NCI-H2227 (cell line): Measurements from ENCODE around the gene ABCF1.
"Not testable (repeated sequence)": the region's sequence is repeated elsewhere in the genome, so short reads cannot be mapped to it uniquely, and the experiment has no call there.

Experiments used
- DNase-seq: peaks from one replicate; lab custom pipeline; 2025; ENCODE audit not compliant: unreplicated experiment; lab: John Stamatoyannopoulos, UW

ABCF1 gene

GRCh38 chr6:30571075-30571761, at the start of gene ABCF1:
TSS of gene ABCF1 (plus strand) at chr6:30571442. CDS start at chr6:30571488, 46 bp downstream.
- peak; percentile 99 for DNase-seq

DNA sequence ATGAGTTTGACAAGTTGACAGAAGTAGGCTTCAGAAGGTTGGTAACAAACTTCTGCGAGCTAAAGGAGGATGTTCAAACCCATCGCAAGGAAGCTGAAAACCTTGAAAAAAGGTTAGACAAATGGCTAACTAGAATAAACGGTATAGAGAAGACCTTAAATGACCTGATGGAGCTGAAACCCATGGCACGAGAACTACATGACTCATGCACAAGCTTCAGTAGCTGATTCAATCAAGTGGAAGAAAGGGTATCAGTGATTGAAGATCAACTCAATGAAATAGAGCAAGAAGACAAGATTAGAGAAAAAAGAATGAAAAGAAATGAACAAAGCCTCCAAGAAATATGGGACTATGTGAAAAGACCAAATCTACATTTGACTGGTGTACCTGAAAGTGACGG, 49.3 kb upstream of the ABCF1 start:
- DNase-seq: not testable (repeated sequence)

GRCh38 chr6:30526444-30526843, 44.8 kb upstream of the ABCF1 start:
- DNase-seq: not testable (repeated sequence)

GRCh38 chr6:30529349-30529875, 41.8 kb upstream of the ABCF1 start:
- not testable (repeated sequence) for DNase-seq

- DNase-seq: no peak
These were observed 41.2 kb upstream of the ABCF1 start for GRCh38 chr6:30530014-30530413.

DNA sequence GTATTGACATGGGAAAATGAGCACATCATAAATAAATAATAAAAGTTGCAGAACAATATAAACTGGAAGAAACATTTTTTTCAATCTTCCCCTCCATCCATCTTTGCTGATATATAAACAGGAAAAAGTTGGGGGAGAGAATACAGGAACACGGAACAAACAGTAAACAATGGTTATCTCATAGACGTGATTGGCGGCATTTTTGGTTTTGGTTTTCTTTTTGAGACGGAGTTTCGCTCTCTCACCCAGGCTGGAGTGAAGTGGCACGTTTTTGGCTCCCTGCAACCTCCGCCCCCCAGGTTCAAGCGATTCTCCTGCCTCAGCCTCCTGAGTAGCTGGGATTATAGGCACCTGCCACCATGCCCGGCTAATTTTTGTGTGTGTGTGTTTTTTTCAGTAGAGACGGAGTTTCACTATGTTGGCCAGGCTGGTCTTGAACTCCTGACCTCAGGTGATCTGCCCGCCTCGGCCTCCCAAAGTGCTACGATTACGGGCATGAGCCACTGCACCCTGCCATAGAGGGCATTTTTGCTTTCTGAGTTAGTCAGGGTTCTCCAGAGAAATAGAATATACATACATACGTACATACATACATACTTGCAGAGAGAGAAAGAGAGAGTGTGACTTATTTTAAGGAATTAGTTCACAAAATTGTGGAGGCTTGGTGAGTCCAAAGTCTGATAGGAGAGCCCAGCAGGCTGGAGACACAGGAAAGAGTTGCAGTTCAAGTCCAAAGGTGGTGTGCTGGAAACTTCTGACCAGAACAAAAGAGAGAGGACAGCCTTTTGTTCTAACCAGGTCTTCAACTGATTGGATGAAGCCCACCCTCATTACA, 37.6 kb upstream of the ABCF1 start:
- no peak for DNase-seq

- DNase-seq: no peak
These were observed 33.3 kb upstream of the ABCF1 start for GRCh38 chr6:30537931-30538330.

GRCh38 chr6:30541515-30542403, 29.5 kb upstream of the ABCF1 start:
- peak; percentile 87 for DNase-seq

DNA sequence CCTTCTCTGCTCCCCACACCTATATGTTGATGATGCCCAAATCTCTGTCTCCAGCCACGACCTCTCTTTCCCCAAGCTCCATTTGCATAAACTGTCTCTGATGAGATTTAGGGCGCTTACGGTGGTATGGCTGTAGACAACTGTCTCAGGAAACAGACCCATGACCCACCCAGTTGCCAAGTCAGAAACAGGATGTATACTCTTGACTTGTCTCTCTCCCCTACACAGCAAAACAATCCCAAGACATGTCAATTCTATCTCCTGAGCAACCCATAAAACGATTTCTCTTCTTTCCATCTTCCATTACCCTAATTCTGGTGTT, 28.9 kb upstream of the ABCF1 start:
- no peak for DNase-seq

GRCh38 chr6:30542915-30543314, 28.3 kb upstream of the ABCF1 start:
- no peak for DNase-seq

GRCh38 chr6:30543821-30544220, 27.4 kb upstream of the ABCF1 start:
- DNase-seq: no peak

- peak; percentile 71 for DNase-seq
These were observed 26.5 kb upstream of the ABCF1 start for GRCh38 chr6:30544666-30545272.

GRCh38 chr6:30547454-30547853, 23.8 kb upstream of the ABCF1 start:
- DNase-seq: no peak

- DNase-seq: no peak
These were observed 22.9 kb upstream of the ABCF1 start for GRCh38 chr6:30548375-30548774.

GRCh38 chr6:30554404-30554803, 16.8 kb upstream of the ABCF1 start:
- no peak for DNase-seq

DNA sequence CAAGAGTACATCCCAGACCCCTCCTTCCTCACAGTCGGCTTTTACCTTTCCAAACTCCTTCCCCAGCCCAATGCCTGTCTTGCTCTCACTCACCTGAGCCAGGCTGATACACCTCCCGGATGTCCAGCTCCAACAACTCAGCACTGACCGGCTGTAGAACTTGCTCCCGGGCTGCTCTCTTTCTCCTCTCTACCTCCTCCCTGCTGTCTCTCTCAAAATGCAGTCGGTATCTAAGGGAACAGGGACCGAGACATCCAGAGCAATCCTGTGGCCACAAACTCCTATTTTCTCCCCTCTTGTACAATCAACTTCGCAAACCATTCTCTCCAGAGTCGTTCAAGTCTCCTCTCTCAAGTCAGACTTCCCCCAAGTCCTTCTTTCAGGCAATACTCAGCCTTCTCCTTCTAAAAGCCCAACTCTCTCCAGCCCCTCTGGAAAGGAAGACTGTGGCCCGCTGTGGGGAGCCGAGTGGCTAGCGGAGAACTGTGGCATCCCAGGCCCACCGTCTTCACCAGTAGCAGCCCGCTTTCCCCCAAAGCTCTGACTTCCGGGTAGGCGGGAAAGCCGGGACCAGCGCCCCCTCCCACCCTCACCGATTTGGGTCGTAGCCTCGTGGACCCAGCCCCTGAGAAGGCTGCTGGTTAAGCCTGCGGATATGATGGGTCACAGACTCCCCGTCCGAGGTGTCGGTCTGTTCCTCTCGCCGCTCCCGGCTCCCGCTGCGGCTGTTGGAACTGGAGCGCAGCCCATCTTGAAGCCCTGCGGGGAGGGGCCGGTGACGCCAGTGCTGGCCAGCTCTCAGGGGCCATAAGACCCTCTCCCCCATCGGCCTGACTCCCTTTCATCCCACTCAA, 16.1 kb upstream of the ABCF1 start:
- peak; percentile 62 for DNase-seq

- no peak for DNase-seq
These were observed 15.5 kb upstream of the ABCF1 start for GRCh38 chr6:30555816-30556065.

DNA sequence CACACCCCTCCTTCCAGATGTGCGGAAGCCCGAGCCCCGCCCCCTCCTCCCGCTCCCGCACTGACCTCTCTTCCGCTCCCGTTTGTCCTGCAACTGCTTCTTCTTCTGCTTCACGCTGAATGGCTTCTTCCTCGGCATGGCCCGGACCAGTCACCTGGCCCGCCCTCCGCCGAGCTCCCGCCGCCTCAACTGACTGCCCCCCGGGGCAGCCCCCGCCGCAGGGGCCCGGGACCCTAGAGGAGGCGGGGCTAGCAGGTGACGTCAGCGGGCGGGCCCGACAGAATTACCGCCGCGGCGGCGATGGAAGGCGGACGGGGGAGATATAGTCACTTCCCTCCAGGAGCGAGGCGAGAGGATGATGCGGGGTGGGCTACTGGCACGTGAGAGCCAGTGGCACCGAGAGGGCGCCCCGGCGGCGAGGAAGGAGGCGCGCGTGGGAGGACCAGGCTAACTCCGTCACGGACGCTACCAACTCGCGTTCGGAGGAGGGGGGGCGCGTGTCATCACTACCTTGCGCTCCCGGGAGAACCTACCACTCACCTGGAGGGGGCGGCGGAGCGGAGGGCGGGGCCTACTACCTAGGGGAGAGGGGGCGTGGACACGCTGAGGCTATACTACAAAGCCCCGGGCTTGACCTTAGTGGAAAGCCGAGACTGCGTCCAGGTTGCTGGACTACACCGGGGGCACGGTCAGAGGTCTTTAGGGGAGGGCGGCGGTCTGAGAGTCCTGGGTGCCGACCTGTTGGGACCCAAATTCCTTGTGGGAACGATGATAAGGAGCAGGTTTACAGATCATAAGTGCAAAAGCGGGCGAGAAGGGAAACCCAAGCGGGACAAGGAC, 15.0 kb upstream of the ABCF1 start, which contains the start of gene GNL1:
GNL1 (minus strand) TSS at position 424 of the 840 bp plus-strand sequence; CDS start at position 138, 286 bp downstream.
- DNase-seq: peak; percentile 96
